Testis (tissue), 3 donors: ENCODE results near the gene RPTN. TPM values are rescaled to one million over a fixed set of nuclear protein-coding genes. Genes with fewer than 3 reads are reported as not detected.

Experiments
- DNase-seq: peaks from one replicate; pipeline ENCODE4 v3.0.0-alpha.2; 2019
- H3K27ac ChIP-seq, 2 donors: fragments of 200-600 bp; sonication (generic); one replicate each; pipeline ENCODE4 v1.5.1; 2019
- H3K27me3 ChIP-seq: fragments of 200-600 bp; sonication (generic); one replicate; pipeline ENCODE4 v1.5.1; 2019
- H3K36me3 ChIP-seq: fragments of 200-600 bp; sonication (generic); one replicate; pipeline ENCODE4 v1.5.1; 2017; ENCODE audit warnings: low read depth; ENCODE audit errors: missing control alignments
- H3K4me1 ChIP-seq: fragments of 200-600 bp; sonication (generic); one replicate; pipeline ENCODE4 v1.5.1; 2019
- H3K4me3 ChIP-seq, 2 donors: fragments of 200-600 bp; sonication (generic); one replicate each; pipeline ENCODE4 v1.5.1; 2017 to 2019
- H3K9me3 ChIP-seq: fragments of 200-600 bp; sonication (generic); one replicate; pipeline ENCODE4 v1.5.1; 2017
- CTCF ChIP-seq, 3 experiments: fragments of 450-650 bp in 2 of 3; fragments of 200-600 bp in 1 of 3; sonication (generic) in 1 of 3; IDR thresholded peaks; one replicate each; pipeline ENCODE4 v1.5.1; 2016 to 2019; ENCODE audit warnings: antibody characterized with exemption in 3 of 3, mild to moderate bottlenecking in 2 of 3, moderate library complexity in 1 of 3
- POLR2A ChIP-seq: fragments of 450-650 bp; IDR thresholded peaks from one replicate; pipeline ENCODE4 v1.6.1; 2017; ENCODE audit warnings: antibody characterized with exemption, mild to moderate bottlenecking, moderate library complexity
- WGBS, 2 donors: methylation state at CpG; one replicate each; pipeline ENCODE4 v1.1.5; 2018; 5-methylcytosine and 5-hydroxymethylcytosine counted together
- intact Hi-C: fragments of 100-400 bp; cut with DNase I; formaldehyde crosslinking; loops from one replicate; pipeline ENCODE4 v1.15.1; 2023; ENCODE audit warnings: low total_unique reads
- polyA plus RNA-seq: library from polyadenylated mRNA; stranded (reverse); fragments of 350-450 nt; fragmentation: Illumina TruSeq; extraction: RNeasy Lipid Tissue Mini Kit (QIAGEN cat#74804); gene quantifications from one replicate; pipeline ENCODE4 v1.2.3, GENCODE V29; 2014; ENCODE audit warnings: low read depth, low replicate concordance; ENCODE audit not compliant: insufficient read depth
- total RNA-seq, 2 donors: library from RNA; depleted of rRNA; stranded (reverse); fragments of >200 nt; gene quantifications; one replicate each; pipeline ENCODE4 v1.2.3, GENCODE V29; 2016

The RPTN gene
- total and polyA plus RNA-seq, 3 donors from 2014 or later, result 0.06 TPM; not detected in 2

- TF ChIP-seq POLR2A (no peak), CTCF (IDR thresholded peaks at IDR 0.05) (no peak)
- no peak overlapping the region for H3K4me3 ChIP-seq
- H3K9me3 ChIP-seq, result no peaks in the 10 kb centered on the region
- no peak overlapping the region for H3K27ac ChIP-seq
- intact Hi-C loops, result no loop called here
- no peaks in the 10 kb centered on the region for H3K27me3 ChIP-seq
- H3K36me3 ChIP-seq, result no peaks in the 10 kb centered on the region
- no peak for DNase-seq
- H3K4me1 ChIP-seq, result no peaks in the 10 kb centered on the region
Measured at GRCh38 chr1:152130186-152130585, 28.8 kb downstream of the RPTN start.

- no peaks in the 10 kb centered on the region for H3K4me1 ChIP-seq
- no peaks in the 10 kb centered on the region for H3K36me3 ChIP-seq
- intact Hi-C loops, result no loop called here
- TF ChIP-seq POLR2A (no peak), CTCF (IDR thresholded peaks at IDR 0.05) (no peak)
- no peaks in the 10 kb centered on the region for H3K27me3 ChIP-seq
- H3K4me3 ChIP-seq, result no peak overlapping the region
- H3K27ac ChIP-seq, result no peak overlapping the region
- H3K9me3 ChIP-seq, result no peaks in the 10 kb centered on the region
- DNase-seq, result no peak
Measured at GRCh38 chr1:152127673-152128072, 31.4 kb downstream of the RPTN start.

DNA sequence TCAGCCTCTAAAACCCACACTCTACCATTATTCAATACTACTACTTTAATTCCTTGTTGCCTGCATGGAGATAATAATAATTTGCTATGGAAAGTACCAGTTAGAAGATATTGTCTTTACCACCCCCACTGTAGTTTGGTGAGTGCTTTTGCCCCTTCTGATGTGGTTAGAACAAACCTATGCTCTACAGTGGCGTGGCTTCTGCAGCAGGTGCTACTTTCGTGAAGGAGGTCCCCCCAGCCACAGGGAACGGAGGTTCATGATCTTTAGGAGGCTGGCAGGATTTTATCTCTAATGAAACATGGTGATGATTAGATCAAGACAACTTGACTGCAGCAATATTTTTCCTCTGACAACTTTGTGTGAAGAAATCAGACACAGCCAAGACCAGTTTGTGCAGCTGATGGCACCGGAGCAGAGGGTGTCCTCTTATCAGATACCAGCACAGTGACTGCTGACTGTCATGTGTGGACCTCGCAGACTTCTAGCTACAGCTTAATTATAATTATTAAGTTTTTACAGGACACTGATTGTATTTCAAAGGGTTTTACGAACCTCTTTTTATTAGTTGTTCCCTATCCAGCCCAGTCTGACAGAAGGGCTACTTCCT, 33.1 kb downstream of the RPTN start:
- no peaks in the 10 kb centered on the region for H3K27me3 ChIP-seq
- no peaks in the 10 kb centered on the region for H3K4me1 ChIP-seq
- no peaks in the 10 kb centered on the region for H3K36me3 ChIP-seq
- no peak overlapping the region for H3K4me3 ChIP-seq
- WGBS, 2 donors, result 78 to 81% methylated on average over 6 of the region's 6 CpGs
- no peak overlapping the region for H3K27ac ChIP-seq
- intact Hi-C loops, result no loop called here
- no peaks in the 10 kb centered on the region for H3K9me3 ChIP-seq
- DNase-seq, result no peak
- TF ChIP-seq POLR2A (no peak), CTCF (IDR thresholded peaks at IDR 0.05) (no peak)

DNA sequence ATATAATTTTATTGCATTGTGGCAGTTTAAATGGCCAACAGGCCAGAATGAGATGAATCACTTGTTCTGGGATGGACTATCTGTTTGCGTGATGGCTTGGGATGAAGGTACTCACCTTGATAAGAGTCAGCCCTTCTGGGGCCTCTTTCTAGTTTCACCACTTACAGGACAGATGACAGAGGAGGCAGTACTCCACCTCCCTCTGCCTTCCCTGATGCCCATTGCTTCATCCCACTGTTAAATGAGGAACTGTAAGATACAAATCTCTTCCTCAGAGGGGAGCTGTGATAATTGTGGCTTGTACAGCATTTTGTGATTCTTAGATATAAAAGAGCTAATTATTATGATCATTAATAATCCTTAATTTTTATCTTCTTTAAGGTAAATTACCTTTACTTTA, 40.1 kb downstream of the RPTN start:
- Histone ChIP-seq H3K9me3 (no peaks in the 10 kb centered on the region), H3K36me3 (no peaks in the 10 kb centered on the region), H3K27ac (no peak overlapping the region), H3K27me3 (no peaks in the 10 kb centered on the region), H3K4me3 (no peak overlapping the region), H3K4me1 (no peaks in the 10 kb centered on the region)
- TF ChIP-seq POLR2A, result no peak
- TF ChIP-seq CTCF (IDR thresholded peaks at IDR 0.05), result no peak
- 96 to 100% methylated on average over 1 of the region's 1 CpG for WGBS, 2 donors
- intact Hi-C loops, result no loop called here
- DNase-seq, result no peak

- no peaks in the 10 kb centered on the region for H3K9me3 ChIP-seq
- H3K27me3 ChIP-seq, result no peaks in the 10 kb centered on the region
- no peaks in the 10 kb centered on the region for H3K36me3 ChIP-seq
- H3K4me3 ChIP-seq, result no peak within 1 kb of the TSS
- WGBS, 2 donors, result 59 to 65% methylated on average over 4 of the region's 4 CpGs
- H3K4me1 ChIP-seq, result peaks cover 7% of the 10 kb centered on the region
- H3K27ac ChIP-seq, result no peak within 1 kb of the TSS
- intact Hi-C loops, result no loop called here
- DNase-seq, result no peak
- TF ChIP-seq CTCF (IDR thresholded peaks at IDR 0.05) (no peak), POLR2A (no peak)
Measured at GRCh38 chr1:152115344-152115743, 43.7 kb downstream of the RPTN start, which contains the start of gene TCHH. TCHH (minus strand) TSS chr1:152115444; CDS start chr1:152114080, 1,364 bp downstream.
